ENCODE data around the gene PLEKHJ1.

PLEKHJ1 gene

DNA sequence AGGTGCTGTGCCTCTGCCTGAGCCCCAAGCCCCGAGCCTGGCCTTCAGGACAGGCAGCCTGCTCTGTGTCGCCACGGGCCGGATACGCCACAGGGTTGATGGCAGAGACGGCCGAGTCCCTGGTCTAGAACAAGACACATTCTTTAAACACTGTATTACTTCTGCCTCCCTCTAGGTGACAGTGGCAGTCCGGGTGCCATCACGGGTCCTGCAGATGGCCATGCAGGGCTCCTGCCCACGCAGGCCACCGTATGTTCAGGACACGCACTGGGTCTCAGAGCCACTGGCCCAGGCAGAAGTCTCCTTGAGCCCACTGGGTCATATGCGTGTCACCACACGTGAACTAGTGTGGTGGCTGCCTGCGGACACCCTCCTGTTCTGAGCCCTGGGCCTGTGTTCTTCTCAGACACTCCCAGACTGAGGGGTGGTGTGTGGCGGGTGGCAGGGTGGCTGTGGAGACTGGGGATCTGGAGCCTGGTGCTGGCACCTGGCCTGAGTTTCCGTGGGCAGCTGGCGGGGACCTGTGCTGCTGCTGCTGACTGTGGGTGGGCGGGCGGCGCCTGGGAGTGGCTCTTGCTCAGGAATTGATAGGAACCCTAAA, 4.4 kb downstream of the PLEKHJ1 start:
- H3K4me1 ChIP-seq (ENCODE audit: low read length), result peaks cover 20% of the 10 kb centered on the region

GRCh38 chr19:2230807-2231533, 5.2 kb downstream of the PLEKHJ1 start:
- peaks cover 49% of the 10 kb centered on the region for H3K36me3 ChIP-seq (replicated peaks; ENCODE audit: low read depth, low read length)
- no peaks in the 10 kb centered on the region for H3K9me3 ChIP-seq (ENCODE audit: insufficient read depth, low read length)
- no peak overlapping the region for H3K27ac ChIP-seq (ENCODE audit: low read length)
- H3K9ac ChIP-seq (ENCODE audit: low read length), result no peak overlapping the region
- H3K4me2 ChIP-seq (ENCODE audit: low read length), result no peak overlapping the region
- no peak overlapping the region for H3K4me3 ChIP-seq (ENCODE audit: low read length)
- peaks cover 20% of the 10 kb centered on the region for H4K20me1 ChIP-seq (ENCODE audit: insufficient read depth, low read length)
- H3K27me3 ChIP-seq (ENCODE audit: low read depth, low read length), result no peaks in the 10 kb centered on the region
- peaks cover 20% of the 10 kb centered on the region for H3K4me1 ChIP-seq (ENCODE audit: low read length)
- TF ChIP-seq, protein P1, sequence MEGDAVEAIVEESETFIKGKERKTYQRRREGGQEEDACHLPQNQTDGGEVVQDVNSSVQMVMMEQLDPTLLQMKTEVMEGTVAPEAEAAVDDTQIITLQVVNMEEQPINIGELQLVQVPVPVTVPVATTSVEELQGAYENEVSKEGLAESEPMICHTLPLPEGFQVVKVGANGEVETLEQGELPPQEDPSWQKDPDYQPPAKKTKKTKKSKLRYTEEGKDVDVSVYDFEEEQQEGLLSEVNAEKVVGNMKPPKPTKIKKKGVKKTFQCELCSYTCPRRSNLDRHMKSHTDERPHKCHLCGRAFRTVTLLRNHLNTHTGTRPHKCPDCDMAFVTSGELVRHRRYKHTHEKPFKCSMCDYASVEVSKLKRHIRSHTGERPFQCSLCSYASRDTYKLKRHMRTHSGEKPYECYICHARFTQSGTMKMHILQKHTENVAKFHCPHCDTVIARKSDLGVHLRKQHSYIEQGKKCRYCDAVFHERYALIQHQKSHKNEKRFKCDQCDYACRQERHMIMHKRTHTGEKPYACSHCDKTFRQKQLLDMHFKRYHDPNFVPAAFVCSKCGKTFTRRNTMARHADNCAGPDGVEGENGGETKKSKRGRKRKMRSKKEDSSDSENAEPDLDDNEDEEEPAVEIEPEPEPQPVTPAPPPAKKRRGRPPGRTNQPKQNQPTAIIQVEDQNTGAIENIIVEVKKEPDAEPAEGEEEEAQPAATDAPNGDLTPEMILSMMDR (IDR thresholded peaks at IDR 0.05; ENCODE audit: low read depth, low read length), result no peak
- TF ChIP-seq EZH2phosphoT487 (IDR thresholded peaks at IDR 0.05; ENCODE audit: low read depth), result no peak
- no peak overlapping the region for H2AFZ ChIP-seq (ENCODE audit: low read depth, low read length)
- peaks cover 38% of the 10 kb centered on the region for H3K79me2 ChIP-seq (ENCODE audit: low read length)

More for the DNA sequence above, 4.4 kb downstream of the PLEKHJ1 start:
- H3K4me3 ChIP-seq (ENCODE audit: low read length), result no peak overlapping the region
- H3K4me2 ChIP-seq (ENCODE audit: low read length), result no peak overlapping the region
- no peaks in the 10 kb centered on the region for H3K27me3 ChIP-seq (ENCODE audit: low read depth, low read length)
- H2AFZ ChIP-seq (ENCODE audit: low read depth, low read length), result no peak overlapping the region
- H3K36me3 ChIP-seq (replicated peaks; ENCODE audit: low read depth, low read length), result peaks cover 43% of the 10 kb centered on the region
- peaks cover 17% of the 10 kb centered on the region for H4K20me1 ChIP-seq (ENCODE audit: insufficient read depth, low read length)
- H3K27ac ChIP-seq (ENCODE audit: low read length), result no peak overlapping the region
- no peak overlapping the region for H3K9ac ChIP-seq (ENCODE audit: low read length)
- H3K9me3 ChIP-seq (ENCODE audit: insufficient read depth, low read length), result no peaks in the 10 kb centered on the region
- no peak for TF ChIP-seq EZH2phosphoT487 (IDR thresholded peaks at IDR 0.05; ENCODE audit: low read depth)
- TF ChIP-seq, protein P1 (IDR thresholded peaks at IDR 0.05; ENCODE audit: low read depth, low read length), result no peak
- H3K79me2 ChIP-seq (ENCODE audit: low read length), result peaks cover 40% of the 10 kb centered on the region

GRCh38 chr19:2230033-2230531, 6.0 kb downstream of the PLEKHJ1 start:
- no peak overlapping the region for H2AFZ ChIP-seq (ENCODE audit: low read depth, low read length)
- H3K4me1 ChIP-seq (ENCODE audit: low read length), result peaks cover 18% of the 10 kb centered on the region
- H3K9ac ChIP-seq (ENCODE audit: low read length), result no peak overlapping the region
- no peak overlapping the region for H3K4me2 ChIP-seq (ENCODE audit: low read length)
- peaks cover 57% of the 10 kb centered on the region for H3K36me3 ChIP-seq (replicated peaks; ENCODE audit: low read depth, low read length)
- no peak overlapping the region for H3K4me3 ChIP-seq (ENCODE audit: low read length)
- H4K20me1 ChIP-seq (ENCODE audit: insufficient read depth, low read length), result peaks cover 20% of the 10 kb centered on the region
- no peaks in the 10 kb centered on the region for H3K9me3 ChIP-seq (ENCODE audit: insufficient read depth, low read length)
- H3K79me2 ChIP-seq (ENCODE audit: low read length), result peaks cover 29% of the 10 kb centered on the region
- TF ChIP-seq EZH2phosphoT487 (IDR thresholded peaks at IDR 0.05; ENCODE audit: low read depth), result no peak
- TF ChIP-seq, protein P1 (IDR thresholded peaks at IDR 0.05; ENCODE audit: low read depth, low read length), result no peak
- no peaks in the 10 kb centered on the region for H3K27me3 ChIP-seq (ENCODE audit: low read depth, low read length)
- H3K27ac ChIP-seq (ENCODE audit: low read length), result no peak overlapping the region
